ENCODE data around the gene DOCK9. TPM values are rescaled to one million over a fixed set of nuclear protein-coding genes. Genes with fewer than 3 reads are reported as not detected.

DOCK9 gene
- total and polyA plus RNA-seq, 4 donors, result 48.8 to 193 (median 133) TPM

- DNase-seq (peak in 1 of 3 donors; percentile 8), ATAC-seq (ENCODE audit: insufficient read depth, low FRiP score) (no peak)
- TF ChIP-seq CTCF (IDR thresholded peaks at IDR 0.05; ENCODE audit: control extremely low read depth, extremely low read depth), result no peak
- WGBS, 2 donors, result 80 to 93% methylated on average over 4 of the region's 4 CpGs
- Histone ChIP-seq H3K9me3 (ENCODE audit: control insufficient read depth in 4 of 4, insufficient read depth in 3 of 4, low read length in 3 of 4) (peaks cover 0 to 1% (median 0%) of the 10 kb centered on the region in 4 donors), H3K27ac (ENCODE audit: low read depth in 1 of 2, low read length in 1 of 2) (no peak overlapping the region), H3K4me3 (no peak overlapping the region), H3K36me3 (ENCODE audit: control insufficient read depth in 4 of 4, insufficient read depth in 4 of 4, low read length in 4 of 4) (peaks cover 0 to 18% (median 1%) of the 10 kb centered on the region in 4 donors), H3K27me3 (ENCODE audit: control insufficient read depth in 3 of 3, insufficient read depth in 3 of 3, low read length in 2 of 3) (no peaks in the 10 kb centered on the region), H3K4me1 (ENCODE audit: control insufficient read depth in 5 of 5, insufficient read depth in 5 of 5, low read length in 5 of 5) (peaks cover 0 to 9% (median 2%) of the 10 kb centered on the region in 5 donors), H3K9ac (ENCODE audit: insufficient read depth in 1 of 2, low read length in 2 of 2) (no peak overlapping the region)
Observed at GRCh38 chr13:98922306-98922705, 55.6 kb downstream of the DOCK9 start.

DNA sequence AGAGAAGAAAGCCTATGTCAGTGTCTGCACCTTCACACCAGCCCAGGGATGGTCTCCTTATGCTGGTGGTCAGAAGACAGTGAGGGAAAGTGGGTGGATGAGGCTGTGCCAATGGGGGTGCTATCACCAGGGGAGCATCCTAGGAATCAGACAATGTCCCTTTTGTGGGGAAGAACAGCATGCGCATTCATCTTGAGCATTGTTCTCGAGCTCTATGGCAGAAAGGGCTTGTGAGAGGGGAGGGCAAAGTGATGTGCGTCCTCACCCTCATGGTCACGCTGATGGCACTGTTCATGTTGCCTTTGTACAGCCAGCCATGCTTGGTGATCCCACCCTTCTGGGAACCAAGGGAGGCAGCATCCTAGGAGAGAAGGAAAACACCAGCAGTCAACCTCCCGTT lies 56.1 kb downstream of the DOCK9 start:
- H3K9ac ChIP-seq (ENCODE audit: insufficient read depth in 1 of 2, low read length in 2 of 2), result no peak overlapping the region
- WGBS, 2 donors, result 95 to 97% methylated on average over 5 of the region's 5 CpGs
- peaks cover 0 to 1% (median 0%) of the 10 kb centered on the region in 4 donors for H3K9me3 ChIP-seq (ENCODE audit: control insufficient read depth in 4 of 4, insufficient read depth in 3 of 4, low read length in 3 of 4)
- peaks cover 0 to 10% (median 5%) of the 10 kb centered on the region in 5 donors for H3K4me1 ChIP-seq (ENCODE audit: control insufficient read depth in 5 of 5, insufficient read depth in 5 of 5, low read length in 5 of 5)
- ATAC-seq (ENCODE audit: insufficient read depth, low FRiP score) (no peak), DNase-seq (no peak)
- peaks cover 0 to 17% (median 1%) of the 10 kb centered on the region in 4 donors for H3K36me3 ChIP-seq (ENCODE audit: control insufficient read depth in 4 of 4, insufficient read depth in 4 of 4, low read length in 4 of 4)
- TF ChIP-seq CTCF (IDR thresholded peaks at IDR 0.05; ENCODE audit: control extremely low read depth, extremely low read depth), result no peak
- no peak overlapping the region for H3K4me3 ChIP-seq
- no peak overlapping the region for H3K27ac ChIP-seq (ENCODE audit: low read depth in 1 of 2, low read length in 1 of 2)
- H3K27me3 ChIP-seq (ENCODE audit: control insufficient read depth in 3 of 3, insufficient read depth in 3 of 3, low read length in 2 of 3), result no peaks in the 10 kb centered on the region

DNA sequence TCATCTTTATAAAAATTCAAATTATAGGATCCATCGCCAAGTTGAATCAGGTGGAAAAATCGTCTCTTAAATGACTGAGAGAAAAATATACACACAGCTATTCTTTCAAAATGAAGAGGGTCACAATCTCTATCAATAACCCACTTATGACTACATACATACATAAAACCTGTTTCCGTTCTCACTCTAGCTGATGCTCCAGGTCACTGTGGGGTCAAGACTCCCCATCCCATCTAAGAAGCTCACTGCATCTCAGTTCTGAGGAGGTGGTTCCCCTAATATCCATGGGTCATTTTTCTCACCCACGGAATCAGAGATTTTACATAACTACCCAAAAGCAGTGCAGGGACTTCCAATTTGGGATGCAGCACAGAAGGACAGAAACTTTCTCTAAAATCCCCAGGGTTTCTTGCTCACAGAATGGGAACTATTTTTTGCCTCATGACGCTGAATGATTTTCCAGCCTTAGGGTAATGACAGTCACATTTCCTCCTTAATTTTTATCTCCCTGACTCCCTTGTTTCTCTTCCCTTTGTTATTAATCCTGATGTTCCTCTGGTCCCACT lies 56.8 kb downstream of the DOCK9 start:
- 96 to 98% methylated on average over 5 of the region's 5 CpGs for WGBS, 2 donors
- Histone ChIP-seq H3K4me1 (ENCODE audit: control insufficient read depth in 5 of 5, insufficient read depth in 5 of 5, low read length in 5 of 5) (peaks cover 0 to 12% (median 7%) of the 10 kb centered on the region in 5 donors), H3K27ac (ENCODE audit: low read depth in 1 of 2, low read length in 1 of 2) (no peak overlapping the region), H3K9ac (ENCODE audit: insufficient read depth in 1 of 2, low read length in 2 of 2) (no peak overlapping the region), H3K36me3 (ENCODE audit: control insufficient read depth in 4 of 4, insufficient read depth in 4 of 4, low read length in 4 of 4) (peaks cover 0 to 17% (median 1%) of the 10 kb centered on the region in 4 donors), H3K9me3 (ENCODE audit: control insufficient read depth in 4 of 4, insufficient read depth in 3 of 4, low read length in 3 of 4) (peaks cover 0 to 1% (median 0%) of the 10 kb centered on the region in 4 donors), H3K27me3 (ENCODE audit: control insufficient read depth in 3 of 3, insufficient read depth in 3 of 3, low read length in 2 of 3) (no peaks in the 10 kb centered on the region), H3K4me3 (no peak overlapping the region)
- ATAC-seq (ENCODE audit: insufficient read depth, low FRiP score), result no peak
- no peak for DNase-seq
- TF ChIP-seq CTCF (IDR thresholded peaks at IDR 0.05; ENCODE audit: control extremely low read depth, extremely low read depth), result no peak

GRCh38 chr13:98919566-98919965 lies 58.3 kb downstream of the DOCK9 start:
- Histone ChIP-seq H3K9ac (ENCODE audit: insufficient read depth in 1 of 2, low read length in 2 of 2) (no peak overlapping the region), H3K27me3 (ENCODE audit: control insufficient read depth in 3 of 3, insufficient read depth in 3 of 3, low read length in 2 of 3) (no peaks in the 10 kb centered on the region), H3K4me1 (ENCODE audit: control insufficient read depth in 5 of 5, insufficient read depth in 5 of 5, low read length in 5 of 5) (peaks cover 0 to 15% (median 9%) of the 10 kb centered on the region in 5 donors), H3K36me3 (ENCODE audit: control insufficient read depth in 4 of 4, insufficient read depth in 4 of 4, low read length in 4 of 4) (peaks cover 0 to 21% (median 3%) of the 10 kb centered on the region in 4 donors), H3K4me3 (no peak overlapping the region), H3K9me3 (ENCODE audit: control insufficient read depth in 4 of 4, insufficient read depth in 3 of 4, low read length in 3 of 4) (peaks cover 0 to 1% (median 0%) of the 10 kb centered on the region in 4 donors), H3K27ac (ENCODE audit: low read depth in 1 of 2, low read length in 1 of 2) (no peak overlapping the region)
- TF ChIP-seq CTCF (IDR thresholded peaks at IDR 0.05; ENCODE audit: control extremely low read depth, extremely low read depth), result no peak
- WGBS, 2 donors, result 95% methylated on average over 2 of the region's 2 CpGs
- no peak for ATAC-seq (ENCODE audit: insufficient read depth, low FRiP score)
- DNase-seq, result no peak

Data from lung (tissue), 12 donors.